Stimulated activated CD8-positive, alpha-beta memory T cell treated with anti-CD3 and anti-CD28 coated beads, Interleukin-12 subunit alpha, Interleukin-12 subunit beta, amount 100 ng/mL, for 24 hours (primary cell): Measurements from ENCODE around the gene PHKG1.
"Not testable (repeated sequence)": the region's sequence is repeated elsewhere in the genome, so short reads cannot be mapped to it uniquely, and the experiment has no call there.

Source experiments
- DNase-seq: peaks from one replicate; pipeline ENCODE4 v3.0.0-alpha.2; 2020; ENCODE audit errors: extremely low read depth

PHKG1 gene

GRCh38 chr7:56092789-56093531, at the start of gene PHKG1:
TSS of gene PHKG1 (minus strand) at chr7:56092952. CDS start at chr7:56088941, 4,011 bp downstream.
- DNase-seq: no peak

DNA sequence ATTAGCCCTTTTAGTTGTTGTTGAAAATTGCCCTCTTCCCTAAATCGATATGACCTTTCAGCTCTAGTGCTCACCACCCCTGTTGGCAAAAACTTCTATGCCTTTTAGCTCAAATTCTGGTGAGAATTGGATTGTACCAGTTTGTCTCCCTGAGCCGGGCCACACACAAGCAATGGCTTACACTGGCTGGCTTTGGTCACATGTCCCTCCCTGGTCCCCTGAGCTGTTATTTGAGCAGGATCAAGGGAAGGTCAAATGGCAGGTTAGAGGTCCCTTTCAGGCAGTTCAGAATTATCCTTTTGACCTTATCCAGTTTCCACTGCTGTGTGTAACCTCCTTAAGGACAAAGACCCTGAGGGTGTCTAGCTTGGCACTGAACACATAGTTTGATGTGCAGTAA, 38.3 kb upstream of the PHKG1 start:
- not testable (repeated sequence) for DNase-seq

DNA sequence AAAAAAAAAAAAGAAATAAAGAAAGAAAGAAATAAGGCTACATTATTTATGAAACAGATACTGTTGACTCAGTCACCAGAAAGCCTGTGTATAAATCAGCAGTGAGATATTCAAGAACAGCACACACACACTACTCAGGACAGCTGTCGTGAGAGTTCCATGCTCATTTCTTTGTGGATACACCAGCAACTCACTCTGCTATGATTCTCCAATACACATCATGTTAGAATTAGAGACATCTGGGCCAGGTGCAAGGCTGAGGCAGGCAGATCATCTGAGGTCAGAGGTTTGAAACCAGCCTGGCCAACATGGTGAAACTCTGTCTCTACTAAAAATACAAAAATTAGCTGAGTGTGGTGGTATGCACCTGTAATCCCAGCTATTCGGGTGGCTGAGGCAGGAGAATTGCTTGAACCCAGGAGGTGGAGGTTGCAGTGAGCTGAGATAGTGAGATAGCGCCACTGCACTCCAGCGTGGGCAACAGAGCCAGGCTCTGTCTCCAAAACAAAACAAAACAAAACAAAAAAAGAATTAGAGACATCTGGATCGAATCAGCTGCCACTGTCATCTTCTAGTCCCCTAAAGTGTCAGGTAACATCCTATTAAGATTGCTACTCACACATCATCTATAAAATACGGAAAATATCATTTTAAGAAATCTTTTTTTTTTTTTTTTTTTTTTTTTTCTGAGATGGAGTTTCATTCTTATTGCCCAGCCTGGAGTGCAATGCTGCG, 34.7 kb upstream of the PHKG1 start:
- DNase-seq: no peak

- DNase-seq: no peak
Observed at GRCh38 chr7:56125831-56126230, 33.1 kb upstream of the PHKG1 start.

GRCh38 chr7:56124981-56125380, 32.2 kb upstream of the PHKG1 start:
- DNase-seq: no peak

GRCh38 chr7:56121440-56121839, 28.7 kb upstream of the PHKG1 start:
- no peak for DNase-seq

DNA sequence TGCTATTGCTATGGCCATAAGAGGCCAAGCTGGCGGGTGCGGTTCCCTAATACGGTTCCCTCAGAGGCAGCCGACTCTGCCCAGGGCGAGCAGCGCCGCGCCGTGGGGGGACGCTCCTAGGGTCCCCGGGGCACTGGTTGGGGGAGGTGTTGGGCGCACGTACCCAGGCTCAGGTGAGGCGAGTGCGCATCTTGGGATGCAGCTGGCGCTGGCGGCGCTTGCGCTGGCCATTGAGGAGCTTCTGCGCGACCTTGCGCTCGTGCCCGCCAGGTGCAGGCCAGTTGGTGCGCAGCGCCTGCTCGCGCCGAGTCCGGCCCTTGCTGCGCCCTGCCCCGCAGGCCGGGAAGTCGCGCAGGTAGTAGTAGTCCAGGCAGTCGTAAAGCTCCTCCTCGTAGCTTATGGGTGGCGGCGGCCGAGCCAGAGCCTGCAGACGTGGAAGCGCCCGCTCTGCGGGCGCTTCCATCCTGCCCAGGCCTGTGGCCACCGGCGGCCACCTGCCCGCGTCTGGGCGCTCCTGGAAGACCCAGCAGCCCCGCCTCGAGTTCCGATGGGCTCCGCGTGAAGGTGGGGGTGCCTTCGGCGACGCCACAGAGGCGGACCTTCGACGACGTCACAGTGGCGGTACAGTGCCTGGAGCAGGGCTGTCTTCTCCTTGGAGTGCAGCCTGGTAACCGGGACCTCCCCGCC, 23.2 kb upstream of the PHKG1 start, which contains the start of gene NUPR2:
NUPR2 (minus strand) TSS at position 566 of the 687 bp plus-strand sequence; CDS start at position 463, 103 bp downstream.
- no peak for DNase-seq

DNA sequence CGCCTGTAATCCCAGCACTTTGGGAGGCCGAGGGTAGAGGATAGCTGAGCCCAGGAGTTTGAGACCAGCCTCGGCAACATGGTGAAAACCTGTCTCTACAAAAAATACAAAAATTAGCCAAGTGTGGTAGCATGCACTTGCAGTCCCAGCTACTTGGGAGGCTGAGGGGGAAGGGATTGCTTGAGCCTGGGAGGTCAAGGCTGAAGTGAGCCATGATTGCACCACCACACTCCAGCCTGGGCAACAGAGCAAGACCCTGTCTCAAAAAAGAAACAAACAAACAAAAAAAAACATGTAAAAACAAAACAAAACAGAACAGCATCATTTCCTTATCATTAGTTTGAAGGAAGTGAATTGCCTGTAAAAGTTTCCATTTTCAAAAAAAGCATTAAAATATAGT, 19.5 kb upstream of the PHKG1 start:
- not testable (repeated sequence) for DNase-seq

- no peak for DNase-seq
Observed at GRCh38 chr7:56110611-56111010, 17.9 kb upstream of the PHKG1 start.

DNA sequence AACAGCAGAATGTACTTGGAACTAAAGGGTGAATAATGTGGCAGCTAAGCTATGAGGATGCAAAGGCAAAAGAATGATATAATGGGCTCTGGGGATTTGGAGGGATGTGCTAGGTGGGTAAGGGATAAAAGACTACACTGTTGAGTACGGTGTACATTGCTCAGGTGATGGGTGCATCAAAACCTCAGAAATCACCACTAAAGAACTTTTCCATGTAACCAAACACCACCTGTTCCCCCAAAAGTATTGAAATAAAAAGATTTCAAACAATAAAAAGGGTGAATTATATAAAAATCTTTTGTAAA, 15.2 kb upstream of the PHKG1 start:
- no peak for DNase-seq

DNA sequence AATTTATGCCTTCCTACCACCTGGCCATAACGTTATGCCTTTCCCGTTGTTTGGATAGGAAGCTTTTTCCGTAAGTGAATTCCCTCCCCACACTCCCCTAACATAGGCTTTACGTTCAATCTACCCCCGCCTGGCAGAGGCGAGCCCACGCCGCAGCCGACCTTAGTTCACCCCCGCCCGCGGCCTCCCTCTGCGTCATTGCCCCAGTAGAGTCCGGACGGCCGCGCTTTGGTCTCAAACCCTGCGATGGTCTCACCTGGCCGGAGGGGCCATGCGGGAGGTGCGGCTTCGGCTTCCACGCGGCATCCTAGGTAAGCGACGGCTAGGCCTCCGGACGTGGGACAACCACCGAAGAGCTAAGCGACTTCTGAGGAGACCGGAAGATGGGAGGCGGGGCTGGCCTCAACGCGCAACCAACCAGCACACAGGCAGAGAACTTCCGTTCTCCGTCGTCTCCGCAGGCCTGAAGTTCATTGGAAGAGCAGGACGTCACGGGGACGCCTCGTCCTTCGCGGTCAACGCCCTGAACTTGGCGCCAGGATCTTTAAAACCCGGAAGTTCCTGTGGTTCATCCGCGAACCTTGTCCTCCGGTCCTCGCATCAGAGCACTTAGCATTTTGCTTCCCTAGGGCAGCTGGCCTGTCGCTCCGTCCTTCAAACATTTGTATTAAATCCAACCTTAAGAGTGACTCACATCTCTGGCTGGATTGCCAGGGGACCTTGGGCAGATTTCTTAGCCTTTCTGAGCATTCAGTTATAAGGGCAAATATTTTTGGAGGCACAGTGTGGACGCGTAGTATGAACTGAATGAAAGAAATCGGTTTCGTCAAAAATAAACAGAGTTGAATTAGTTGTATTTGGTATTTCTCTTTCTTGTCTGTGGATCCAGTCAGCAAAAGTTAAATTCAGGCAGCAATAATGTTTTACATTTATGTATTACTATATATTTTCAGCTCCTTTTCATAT, 13.6 kb upstream of the PHKG1 start, which contains the start of gene CHCHD2:
CHCHD2 (minus strand) TSS at position 369 of the 966 bp plus-strand sequence; CDS start at position 306, 63 bp downstream.
- DNase-seq: peak; percentile 89

DNA sequence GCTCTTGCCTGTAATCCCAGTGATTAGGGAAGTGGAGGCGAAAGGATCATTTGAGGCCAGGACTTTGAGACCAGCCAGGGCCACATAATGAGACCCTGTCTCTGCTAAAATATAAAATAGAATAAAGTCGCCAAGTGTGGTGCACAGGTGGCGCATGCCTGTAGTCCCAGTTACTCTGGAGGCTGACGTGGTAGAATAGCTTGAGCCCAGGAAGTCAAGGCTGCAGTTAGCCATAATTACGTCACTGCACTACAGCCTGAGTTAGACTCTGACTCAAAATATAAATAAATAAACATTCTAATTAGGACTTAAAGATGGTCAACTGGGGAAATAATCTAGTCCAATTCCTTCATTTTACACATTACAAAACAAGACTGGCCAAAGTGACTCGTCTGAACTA, 12.8 kb upstream of the PHKG1 start:
- DNase-seq: no peak

GRCh38 chr7:56104138-56104537, 11.4 kb upstream of the PHKG1 start:
- DNase-seq: not testable (repeated sequence)

GRCh38 chr7:56099653-56100052, 6.9 kb upstream of the PHKG1 start:
- no peak for DNase-seq

DNA sequence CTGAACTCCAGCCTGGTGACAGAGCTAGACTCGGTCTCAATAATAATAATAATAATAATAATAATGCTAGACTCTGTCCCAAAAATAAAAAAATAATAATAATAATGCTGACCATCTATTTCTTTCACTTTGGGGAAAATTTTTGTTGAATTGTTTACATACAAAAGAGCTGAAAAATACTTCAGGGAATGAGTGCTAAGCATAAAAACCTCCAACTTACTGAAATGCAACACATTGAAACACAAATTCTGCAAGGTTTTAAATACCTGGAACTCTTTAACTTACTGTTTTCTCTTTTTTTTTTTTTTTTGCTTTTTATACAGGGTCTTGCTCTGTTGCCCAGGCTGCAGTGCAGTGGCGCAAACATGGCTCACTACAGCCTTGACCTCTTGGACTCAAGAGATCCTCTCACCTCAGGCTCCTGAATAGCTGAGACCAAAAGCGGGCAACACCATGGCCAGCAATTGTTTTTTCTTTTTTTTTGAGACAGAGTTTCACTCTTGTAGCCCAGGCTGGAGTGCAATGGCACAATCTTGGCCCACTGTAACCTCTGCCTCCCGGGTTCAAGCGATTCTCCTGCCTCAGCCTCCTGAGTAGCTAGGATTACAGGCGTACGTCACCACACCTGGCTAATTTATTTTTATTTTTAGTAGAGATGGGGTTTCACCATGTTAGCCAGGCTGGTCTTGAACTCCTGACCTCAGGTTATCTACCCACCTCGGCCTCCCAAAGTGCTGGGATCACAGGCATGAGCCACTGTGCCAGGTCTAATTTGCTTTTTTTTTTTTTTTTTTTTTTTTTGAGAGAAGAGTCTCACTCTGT, 5.6 kb upstream of the PHKG1 start:
- not testable (repeated sequence) for DNase-seq

GRCh38 chr7:56097700-56098099, 4.9 kb upstream of the PHKG1 start:
- no peak for DNase-seq

GRCh38 chr7:56092388-56092787, 364 bp downstream of the PHKG1 start:
- DNase-seq: not testable (repeated sequence)

DNA sequence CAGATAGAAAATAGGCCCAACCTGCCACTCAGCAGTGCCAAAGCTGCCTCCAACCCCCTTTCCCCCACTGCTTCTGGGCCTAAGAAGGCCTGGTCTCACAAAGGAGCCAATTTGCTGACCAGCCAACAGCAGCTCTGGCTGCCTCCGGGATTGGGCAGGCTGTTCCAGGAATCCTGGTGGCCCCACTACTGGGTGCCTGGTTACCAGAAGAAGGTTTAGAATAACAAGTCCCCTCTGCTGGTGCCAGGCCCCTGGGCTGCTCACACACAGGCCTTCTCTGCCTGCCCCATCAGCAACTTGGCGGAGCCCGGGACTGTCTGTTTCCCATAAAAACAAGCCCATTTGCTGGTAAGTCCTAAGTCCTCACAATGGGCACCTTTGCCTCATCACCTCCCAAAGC, 1.2 kb downstream of the PHKG1 start:
- DNase-seq: no peak

GRCh38 chr7:56087445-56087844, 5.3 kb downstream of the PHKG1 start:
- DNase-seq: no peak

DNA sequence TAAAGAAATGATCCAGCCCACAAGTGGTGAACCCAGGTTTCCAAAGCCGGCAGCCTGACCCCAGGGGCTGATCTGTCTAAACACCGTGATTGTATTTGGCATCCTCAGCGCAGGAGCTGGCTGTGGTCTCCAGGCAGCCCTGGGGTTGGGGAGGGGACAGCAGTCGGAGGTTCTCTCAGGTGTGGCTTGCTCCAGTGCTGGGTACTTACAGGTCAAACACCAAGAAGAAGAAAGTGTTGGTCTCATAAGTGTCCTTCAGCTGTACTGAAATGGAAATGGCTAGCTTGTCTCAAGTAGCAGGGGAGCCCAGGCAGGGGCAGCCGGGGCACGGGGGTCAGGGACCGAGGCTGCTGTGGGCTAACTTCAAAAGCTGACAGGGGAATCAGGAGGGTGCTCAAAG, 6.0 kb downstream of the PHKG1 start:
- no peak for DNase-seq
